Liver (tissue), 3 donors: ENCODE data around the gene USH2A.

ENCODE experiments used
- EGR1 ChIP-seq, 2 donors: IDR thresholded peaks; 2 replicates each; pipeline ENCODE4 v1.6.1; 2016 to 2018; ENCODE audit warnings: antibody characterized with exemption in 2 of 2, low read depth in 2 of 2
- HNF4A ChIP-seq, 2 donors: conservative IDR thresholded peaks; 2 replicates each; pipeline ENCODE4 v1.6.1; 2016; ENCODE audit warnings: antibody characterized with exemption in 2 of 2, mild to moderate bottlenecking in 2 of 2
- JUND ChIP-seq, 2 donors: IDR thresholded peaks; 2 replicates each; pipeline ENCODE4 v1.6.1; 2016; ENCODE audit warnings: antibody characterized with exemption in 2 of 2
- NR2F2 ChIP-seq: IDR thresholded peaks from 2 replicates; pipeline ENCODE4 v1.6.1; 2016; ENCODE audit warnings: antibody characterized with exemption
- RAD21 ChIP-seq, 2 donors: IDR thresholded peaks; 2 replicates each; pipeline ENCODE4 v1.6.1; 2016; ENCODE audit warnings: antibody characterized with exemption in 2 of 2, mild to moderate bottlenecking in 2 of 2
- RXRA ChIP-seq, 2 donors: IDR thresholded peaks; 2 replicates each; pipeline ENCODE4 v1.6.1; 2017 to 2018; ENCODE audit warnings: antibody characterized with exemption in 2 of 2, mild to moderate bottlenecking in 1 of 2
- SP1 ChIP-seq: IDR thresholded peaks from 2 replicates; pipeline ENCODE4 v1.6.1; 2018; ENCODE audit warnings: antibody characterized with exemption, mild to moderate bottlenecking
- TAF1 ChIP-seq: conservative IDR thresholded peaks from 2 replicates; pipeline ENCODE4 v1.6.1; 2016; ENCODE audit warnings: antibody characterized with exemption, mild to moderate bottlenecking
- YY1 ChIP-seq: IDR thresholded peaks from 2 replicates; pipeline ENCODE4 v1.6.1; 2016; ENCODE audit warnings: antibody characterized with exemption, mild to moderate bottlenecking
- TF ChIP-seq, protein P1 (sequence below): IDR thresholded peaks from 2 replicates; pipeline ENCODE4 v1.6.1; 2016; ENCODE audit warnings: antibody characterized with exemption, mild to moderate bottlenecking
- TF ChIP-seq, protein P2 (sequence below): fragments of 150-350 bp; IDR thresholded peaks from 2 replicates; pipeline ENCODE4 v1.5.1; 2017; ENCODE audit warnings: improper control_type of control experiment, low read depth, low read length; ENCODE audit not compliant: missing input control
- TF ChIP-seq, protein P3 (sequence below): IDR thresholded peaks from 2 replicates; pipeline ENCODE4 v1.6.1; 2016; ENCODE audit warnings: antibody characterized with exemption
- donor health status: healthy.
- donor health status: healthy.

DNA sequence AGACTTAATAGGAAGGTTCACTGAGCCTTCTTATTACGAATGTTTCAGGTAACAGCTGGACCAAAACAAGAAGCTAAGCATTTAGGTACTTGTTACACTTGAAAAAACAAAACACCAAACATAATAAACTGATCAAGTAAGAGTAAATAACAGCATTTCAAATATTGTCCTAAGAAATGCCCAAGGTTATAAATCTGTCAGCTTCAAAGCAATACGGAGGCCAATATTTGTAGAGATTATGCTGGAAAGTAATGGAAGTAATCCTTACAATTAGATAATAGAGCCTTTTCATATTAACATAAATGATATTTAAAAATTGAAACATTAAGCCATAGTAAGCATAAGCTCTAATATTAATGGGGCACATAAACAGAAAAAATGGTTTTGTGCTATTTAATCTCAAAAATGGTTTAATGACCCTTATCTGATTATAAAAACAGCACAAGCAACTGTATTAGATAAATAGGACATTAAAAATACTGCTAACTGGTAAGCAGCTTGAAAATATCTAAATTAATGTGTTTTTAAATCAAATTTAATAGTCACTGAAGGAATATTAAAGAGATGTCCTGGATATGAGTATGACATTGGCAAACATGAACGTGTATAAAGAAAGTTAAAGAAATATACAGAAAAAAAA, 43.0 kb upstream of the USH2A start:
- TF ChIP-seq, protein P1, sequence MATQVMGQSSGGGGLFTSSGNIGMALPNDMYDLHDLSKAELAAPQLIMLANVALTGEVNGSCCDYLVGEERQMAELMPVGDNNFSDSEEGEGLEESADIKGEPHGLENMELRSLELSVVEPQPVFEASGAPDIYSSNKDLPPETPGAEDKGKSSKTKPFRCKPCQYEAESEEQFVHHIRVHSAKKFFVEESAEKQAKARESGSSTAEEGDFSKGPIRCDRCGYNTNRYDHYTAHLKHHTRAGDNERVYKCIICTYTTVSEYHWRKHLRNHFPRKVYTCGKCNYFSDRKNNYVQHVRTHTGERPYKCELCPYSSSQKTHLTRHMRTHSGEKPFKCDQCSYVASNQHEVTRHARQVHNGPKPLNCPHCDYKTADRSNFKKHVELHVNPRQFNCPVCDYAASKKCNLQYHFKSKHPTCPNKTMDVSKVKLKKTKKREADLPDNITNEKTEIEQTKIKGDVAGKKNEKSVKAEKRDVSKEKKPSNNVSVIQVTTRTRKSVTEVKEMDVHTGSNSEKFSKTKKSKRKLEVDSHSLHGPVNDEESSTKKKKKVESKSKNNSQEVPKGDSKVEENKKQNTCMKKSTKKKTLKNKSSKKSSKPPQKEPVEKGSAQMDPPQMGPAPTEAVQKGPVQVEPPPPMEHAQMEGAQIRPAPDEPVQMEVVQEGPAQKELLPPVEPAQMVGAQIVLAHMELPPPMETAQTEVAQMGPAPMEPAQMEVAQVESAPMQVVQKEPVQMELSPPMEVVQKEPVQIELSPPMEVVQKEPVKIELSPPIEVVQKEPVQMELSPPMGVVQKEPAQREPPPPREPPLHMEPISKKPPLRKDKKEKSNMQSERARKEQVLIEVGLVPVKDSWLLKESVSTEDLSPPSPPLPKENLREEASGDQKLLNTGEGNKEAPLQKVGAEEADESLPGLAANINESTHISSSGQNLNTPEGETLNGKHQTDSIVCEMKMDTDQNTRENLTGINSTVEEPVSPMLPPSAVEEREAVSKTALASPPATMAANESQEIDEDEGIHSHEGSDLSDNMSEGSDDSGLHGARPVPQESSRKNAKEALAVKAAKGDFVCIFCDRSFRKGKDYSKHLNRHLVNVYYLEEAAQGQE: no peak
- TF ChIP-seq, protein P2, sequence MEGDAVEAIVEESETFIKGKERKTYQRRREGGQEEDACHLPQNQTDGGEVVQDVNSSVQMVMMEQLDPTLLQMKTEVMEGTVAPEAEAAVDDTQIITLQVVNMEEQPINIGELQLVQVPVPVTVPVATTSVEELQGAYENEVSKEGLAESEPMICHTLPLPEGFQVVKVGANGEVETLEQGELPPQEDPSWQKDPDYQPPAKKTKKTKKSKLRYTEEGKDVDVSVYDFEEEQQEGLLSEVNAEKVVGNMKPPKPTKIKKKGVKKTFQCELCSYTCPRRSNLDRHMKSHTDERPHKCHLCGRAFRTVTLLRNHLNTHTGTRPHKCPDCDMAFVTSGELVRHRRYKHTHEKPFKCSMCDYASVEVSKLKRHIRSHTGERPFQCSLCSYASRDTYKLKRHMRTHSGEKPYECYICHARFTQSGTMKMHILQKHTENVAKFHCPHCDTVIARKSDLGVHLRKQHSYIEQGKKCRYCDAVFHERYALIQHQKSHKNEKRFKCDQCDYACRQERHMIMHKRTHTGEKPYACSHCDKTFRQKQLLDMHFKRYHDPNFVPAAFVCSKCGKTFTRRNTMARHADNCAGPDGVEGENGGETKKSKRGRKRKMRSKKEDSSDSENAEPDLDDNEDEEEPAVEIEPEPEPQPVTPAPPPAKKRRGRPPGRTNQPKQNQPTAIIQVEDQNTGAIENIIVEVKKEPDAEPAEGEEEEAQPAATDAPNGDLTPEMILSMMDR: no peak
- TF ChIP-seq YY1 (no peak), JUND (IDR thresholded peaks at IDR 0.05) (no peak), RXRA (IDR thresholded peaks at IDR 0.05) (no peak), TAF1 (no peak), RAD21 (IDR thresholded peaks at IDR 0.05) (no peak), NR2F2 (no peak), EGR1 (IDR thresholded peaks at IDR 0.05; ENCODE audit: low read depth in 2 of 2) (no peak), HNF4A (conservative IDR thresholded peaks at IDR 0.05) (no peak), SP1 (no peak)
- TF ChIP-seq, protein P3, sequence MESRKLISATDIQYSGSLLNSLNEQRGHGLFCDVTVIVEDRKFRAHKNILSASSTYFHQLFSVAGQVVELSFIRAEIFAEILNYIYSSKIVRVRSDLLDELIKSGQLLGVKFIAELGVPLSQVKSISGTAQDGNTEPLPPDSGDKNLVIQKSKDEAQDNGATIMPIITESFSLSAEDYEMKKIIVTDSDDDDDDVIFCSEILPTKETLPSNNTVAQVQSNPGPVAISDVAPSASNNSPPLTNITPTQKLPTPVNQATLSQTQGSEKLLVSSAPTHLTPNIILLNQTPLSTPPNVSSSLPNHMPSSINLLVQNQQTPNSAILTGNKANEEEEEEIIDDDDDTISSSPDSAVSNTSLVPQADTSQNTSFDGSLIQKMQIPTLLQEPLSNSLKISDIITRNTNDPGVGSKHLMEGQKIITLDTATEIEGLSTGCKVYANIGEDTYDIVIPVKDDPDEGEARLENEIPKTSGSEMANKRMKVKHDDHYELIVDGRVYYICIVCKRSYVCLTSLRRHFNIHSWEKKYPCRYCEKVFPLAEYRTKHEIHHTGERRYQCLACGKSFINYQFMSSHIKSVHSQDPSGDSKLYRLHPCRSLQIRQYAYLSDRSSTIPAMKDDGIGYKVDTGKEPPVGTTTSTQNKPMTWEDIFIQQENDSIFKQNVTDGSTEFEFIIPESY: no peak
